NCI-H1105 treated with DMSO at 0.1 percent for 48 hours (cell line): ENCODE data around the gene ZDHHC7.

ENCODE experiments used
- DNase-seq: peaks from one replicate; lab custom pipeline; 2025; lab: John Stamatoyannopoulos, UW

The ZDHHC7 gene

GRCh38 chr16:84993926-84994325 is 17.4 kb downstream of the ZDHHC7 start:
- no peak for DNase-seq

- no peak for DNase-seq
These were observed 18.6 kb downstream of the ZDHHC7 start for GRCh38 chr16:84992717-84993075.

GRCh38 chr16:84990782-84991181 is 20.6 kb downstream of the ZDHHC7 start:
- no peak for DNase-seq

GRCh38 chr16:84989749-84990620 is 21.4 kb downstream of the ZDHHC7 start:
- DNase-seq: no peak

- no peak for DNase-seq
These were observed 22.8 kb downstream of the ZDHHC7 start for GRCh38 chr16:84988328-84989080.

- no peak for DNase-seq
These were observed 24.5 kb downstream of the ZDHHC7 start for GRCh38 chr16:84986879-84987278.

GRCh38 chr16:84986102-84986501 is 25.2 kb downstream of the ZDHHC7 start:
- no peak for DNase-seq

- no peak for DNase-seq
These were observed 26.0 kb downstream of the ZDHHC7 start for GRCh38 chr16:84985079-84986065.

GRCh38 chr16:84982434-84982833 is 28.9 kb downstream of the ZDHHC7 start:
- no peak for DNase-seq

- no peak for DNase-seq
These were observed 31.8 kb downstream of the ZDHHC7 start for GRCh38 chr16:84979516-84979915.

- DNase-seq: no peak
These were observed 34.5 kb downstream of the ZDHHC7 start for GRCh38 chr16:84976644-84977400.

- DNase-seq: no peak
These were observed 35.8 kb downstream of the ZDHHC7 start for GRCh38 chr16:84975522-84975921.

- DNase-seq: no peak
These were observed 36.3 kb downstream of the ZDHHC7 start for GRCh38 chr16:84975066-84975465.

- DNase-seq: no peak
These were observed 37.4 kb downstream of the ZDHHC7 start for GRCh38 chr16:84973776-84974523.

GRCh38 chr16:84973236-84973635 is 38.1 kb downstream of the ZDHHC7 start:
- DNase-seq: no peak

GRCh38 chr16:84970447-84971127 is 40.7 kb downstream of the ZDHHC7 start:
- peak; percentile 33 for DNase-seq

GRCh38 chr16:84967828-84968227 is 43.5 kb downstream of the ZDHHC7 start:
- no peak for DNase-seq

GRCh38 chr16:84965428-84966415 is 45.6 kb downstream of the ZDHHC7 start:
- DNase-seq: no peak
